Effector memory CD4-positive, alpha-beta T cell (primary cell): ENCODE data around the gene HSD17B12.

Experiments
- DNase-seq, 3 donors: peaks; one replicate each; pipeline ENCODE4 v3.0.0-alpha.2; 2020
- H3K27ac ChIP-seq: 2 replicates; pipeline ENCODE4 v1.7.0; 2013; ENCODE audit warnings: mild to moderate bottlenecking, low read length, moderate library complexity; ENCODE audit not compliant: insufficient read depth, poor library complexity, severe bottlenecking
- H3K27me3 ChIP-seq: replicated peaks from 2 replicates; pipeline ENCODE4 v1.7.0; 2013; ENCODE audit warnings: mild to moderate bottlenecking, low read length; ENCODE audit not compliant: insufficient read depth, control insufficient read depth, poor library complexity, severe bottlenecking
- H3K36me3 ChIP-seq: 2 replicates; pipeline ENCODE4 v1.7.0; 2013; ENCODE audit warnings: mild to moderate bottlenecking, low read length, moderate library complexity; ENCODE audit not compliant: control insufficient read depth, insufficient read depth
- H3K4me1 ChIP-seq: 2 replicates; pipeline ENCODE4 v1.7.0; 2013; ENCODE audit warnings: low read length, mild to moderate bottlenecking; ENCODE audit not compliant: control insufficient read depth, insufficient read depth, poor library complexity, severe bottlenecking
- H3K4me3 ChIP-seq: 2 replicates; pipeline ENCODE4 v1.7.0; 2013; ENCODE audit warnings: low read length, low read depth, mild to moderate bottlenecking; ENCODE audit not compliant: insufficient read depth, poor library complexity, severe bottlenecking
- H3K9me3 ChIP-seq: 2 replicates; pipeline ENCODE4 v1.7.0; 2013; ENCODE audit warnings: mild to moderate bottlenecking, low read length, moderate library complexity; ENCODE audit not compliant: control insufficient read depth

The HSD17B12 gene

GRCh38 chr11:43788421-43788820 is 107.9 kb downstream of the HSD17B12 start:
- no peak for DNase-seq
- Histone ChIP-seq H3K4me3 (no peak overlapping the region), H3K9me3 (no peaks in the 10 kb centered on the region), H3K4me1 (no peaks in the 10 kb centered on the region), H3K27me3 (no peaks in the 10 kb centered on the region), H3K27ac (no peak overlapping the region), H3K36me3 (no peaks in the 10 kb centered on the region)

GRCh38 chr11:43789700-43790443 is 109.3 kb downstream of the HSD17B12 start:
- Histone ChIP-seq H3K27ac (no peak overlapping the region), H3K9me3 (no peaks in the 10 kb centered on the region), H3K36me3 (no peaks in the 10 kb centered on the region), H3K4me3 (no peak overlapping the region), H3K27me3 (no peaks in the 10 kb centered on the region), H3K4me1 (no peaks in the 10 kb centered on the region)
- DNase-seq: no peak

- no peaks in the 10 kb centered on the region for H3K36me3 ChIP-seq
- no peaks in the 10 kb centered on the region for H3K27me3 ChIP-seq
- no peak overlapping the region for H3K27ac ChIP-seq
- no peaks in the 10 kb centered on the region for H3K9me3 ChIP-seq
- no peaks in the 10 kb centered on the region for H3K4me1 ChIP-seq
- DNase-seq: no peak
- H3K4me3 ChIP-seq: no peak overlapping the region
These were observed 109.9 kb downstream of the HSD17B12 start for GRCh38 chr11:43790444-43790794.

GRCh38 chr11:43797337-43797736 is 116.8 kb downstream of the HSD17B12 start:
- Histone ChIP-seq H3K27ac (no peak overlapping the region), H3K27me3 (no peaks in the 10 kb centered on the region), H3K4me1 (no peaks in the 10 kb centered on the region), H3K9me3 (no peaks in the 10 kb centered on the region), H3K4me3 (no peak overlapping the region), H3K36me3 (no peaks in the 10 kb centered on the region)
- no peak for DNase-seq

- H3K4me3 ChIP-seq: no peak overlapping the region
- no peaks in the 10 kb centered on the region for H3K9me3 ChIP-seq
- H3K36me3 ChIP-seq: no peaks in the 10 kb centered on the region
- DNase-seq: no peak
- no peak overlapping the region for H3K27ac ChIP-seq
- no peaks in the 10 kb centered on the region for H3K4me1 ChIP-seq
- no peaks in the 10 kb centered on the region for H3K27me3 ChIP-seq
These were observed 117.3 kb downstream of the HSD17B12 start for GRCh38 chr11:43797866-43798265.

GRCh38 chr11:43802509-43802908 is 122.0 kb downstream of the HSD17B12 start:
- Histone ChIP-seq H3K4me3 (no peak overlapping the region), H3K9me3 (no peaks in the 10 kb centered on the region), H3K27me3 (no peaks in the 10 kb centered on the region), H3K27ac (no peak overlapping the region), H3K36me3 (no peaks in the 10 kb centered on the region), H3K4me1 (no peaks in the 10 kb centered on the region)
- DNase-seq: no peak

- H3K27me3 ChIP-seq: no peaks in the 10 kb centered on the region
- H3K4me1 ChIP-seq: no peaks in the 10 kb centered on the region
- H3K9me3 ChIP-seq: no peaks in the 10 kb centered on the region
- no peak for DNase-seq
- no peaks in the 10 kb centered on the region for H3K36me3 ChIP-seq
- H3K27ac ChIP-seq: no peak overlapping the region
- no peak overlapping the region for H3K4me3 ChIP-seq
These were observed 123.2 kb downstream of the HSD17B12 start for GRCh38 chr11:43803766-43804165.

- H3K4me3 ChIP-seq: no peak overlapping the region
- no peaks in the 10 kb centered on the region for H3K9me3 ChIP-seq
- no peaks in the 10 kb centered on the region for H3K27me3 ChIP-seq
- DNase-seq: no peak
- no peaks in the 10 kb centered on the region for H3K4me1 ChIP-seq
- no peaks in the 10 kb centered on the region for H3K36me3 ChIP-seq
- no peak overlapping the region for H3K27ac ChIP-seq
These were observed 126.4 kb downstream of the HSD17B12 start for GRCh38 chr11:43806976-43807375.

GRCh38 chr11:43810929-43811596 is 130.5 kb downstream of the HSD17B12 start:
- Histone ChIP-seq H3K9me3 (no peaks in the 10 kb centered on the region), H3K27ac (no peak overlapping the region), H3K4me1 (no peaks in the 10 kb centered on the region), H3K27me3 (no peaks in the 10 kb centered on the region), H3K36me3 (no peaks in the 10 kb centered on the region), H3K4me3 (no peak overlapping the region)
- no peak for DNase-seq

- Histone ChIP-seq H3K4me3 (no peak overlapping the region), H3K4me1 (no peaks in the 10 kb centered on the region), H3K27ac (no peak overlapping the region), H3K27me3 (no peaks in the 10 kb centered on the region), H3K9me3 (no peaks in the 10 kb centered on the region), H3K36me3 (no peaks in the 10 kb centered on the region)
- no peak for DNase-seq
These were observed 131.9 kb downstream of the HSD17B12 start for GRCh38 chr11:43812471-43812870.
